Measurements from ENCODE around the gene FARP1.

GRCh38 chr13:98157609-98158008 lies 14.7 kb downstream of the FARP1 start:
- no peak for TF ChIP-seq RAD51 (IDR thresholded peaks at IDR 0.05; ENCODE audit: borderline replicate concordance)
- no peak for TF ChIP-seq HOXA7 (CRISPR knock-in tag; IDR thresholded peaks at IDR 0.05)
- TF ChIP-seq EZH2 (conservative IDR thresholded peaks at IDR 0.05; ENCODE audit: low read depth, low read length): no peak
- TF ChIP-seq CBX1 (IDR thresholded peaks at IDR 0.05; ENCODE audit: low read depth): no peak
- no peak for TF ChIP-seq POLR2AphosphoS5 (IDR thresholded peaks at IDR 0.05; ENCODE audit: low read depth, low read length)
- no peak for TF ChIP-seq ATF7 (IDR thresholded peaks at IDR 0.05)
- TF ChIP-seq ATF7 (CRISPR knock-in tag; IDR thresholded peaks at IDR 0.05): no peak
- no peak for TF ChIP-seq NONO (IDR thresholded peaks at IDR 0.05)
- TF ChIP-seq NONO (CRISPR knock-in tag; conservative IDR thresholded peaks at IDR 0.05): no peak
- no peak for TF ChIP-seq RELA (CRISPR knock-in tag; IDR thresholded peaks at IDR 0.05)
- no peak for TF ChIP-seq MAX (IDR thresholded peaks at IDR 0.05)

All from HepG2 (cell line).